GM21423 (cell line): Measurements from ENCODE around the gene DBT.
"Not testable (repeated sequence)": the region's sequence is repeated elsewhere in the genome, so short reads cannot be mapped to it uniquely, and the experiment has no call there.

ENCODE experiments used
- ATAC-seq: cut with Tn5 transposase; IDR thresholded peaks from one replicate; pipeline ENCODE4 v1.9.1; 2021; ENCODE audit warnings: mild to moderate bottlenecking, moderate library complexity; ENCODE audit not compliant: unreplicated experiment

Gene DBT

DNA sequence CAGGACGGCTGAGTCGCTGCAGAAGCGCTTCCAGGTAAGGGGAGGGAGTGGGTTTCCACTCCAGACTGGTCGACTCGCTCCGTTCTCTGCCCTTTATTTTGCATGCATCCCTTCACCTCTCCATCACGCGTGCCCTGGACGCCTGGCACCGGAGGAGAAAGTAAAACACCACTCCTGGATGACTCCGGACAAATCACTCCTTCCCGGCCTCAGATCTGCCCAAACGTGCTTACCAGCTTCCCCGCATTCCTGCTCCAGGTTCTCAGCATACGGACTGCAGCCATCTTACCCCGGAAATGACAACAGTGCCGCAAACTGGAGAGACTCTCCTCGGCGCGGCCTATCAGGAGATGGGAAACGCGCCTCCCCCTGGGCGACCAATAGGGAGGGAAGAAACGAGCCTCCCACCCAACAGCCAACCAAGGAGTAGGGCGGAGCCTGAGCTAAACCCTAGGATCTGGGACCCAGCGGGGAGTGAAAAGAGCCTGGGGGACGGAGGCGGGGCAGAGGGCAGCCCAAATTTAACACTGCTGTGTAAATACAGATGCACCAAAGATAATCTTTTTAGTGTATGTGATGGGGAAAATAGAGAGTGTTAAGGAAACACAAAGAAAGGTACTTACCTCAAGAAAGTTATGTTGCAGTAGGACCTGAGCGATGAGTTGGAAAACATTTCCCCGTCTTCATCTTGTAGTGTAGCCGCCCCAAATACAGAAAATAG, at the start of gene DBT:
TSS of gene DBT (minus strand) at position 298 of the 721 bp plus-strand sequence. CDS start at position 284, 14 bp downstream.
- peak; percentile 100 for ATAC-seq

- no peak for ATAC-seq
Measured at GRCh38 chr1:100298512-100298911, 48.9 kb upstream of the DBT start.

DNA sequence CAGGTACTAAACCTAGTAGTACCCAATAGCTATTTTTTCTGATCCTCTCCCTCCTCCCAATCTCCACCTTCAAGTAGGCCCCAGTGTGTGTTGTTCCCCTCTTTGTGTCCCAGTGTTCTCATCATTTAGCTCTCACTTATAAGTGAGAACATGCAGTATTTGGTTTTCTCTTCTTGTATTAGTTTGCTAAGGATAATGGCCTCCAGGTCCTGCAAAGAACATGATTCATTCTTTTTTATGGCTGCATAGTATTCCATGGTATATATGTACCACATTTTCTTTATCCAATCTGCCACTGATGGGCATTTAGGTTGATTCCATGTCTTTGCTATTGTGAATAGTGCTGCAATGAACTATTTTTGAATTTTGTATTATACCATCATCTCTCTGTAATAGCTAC, 47.4 kb upstream of the DBT start:
- not testable (repeated sequence) for ATAC-seq

- no peak for ATAC-seq
Measured at GRCh38 chr1:100296140-100296539, 46.5 kb upstream of the DBT start.

- ATAC-seq = no peak
Measured at GRCh38 chr1:100292711-100293110, 43.1 kb upstream of the DBT start.

GRCh38 chr1:100290291-100290690, 40.7 kb upstream of the DBT start:
- no peak for ATAC-seq

DNA sequence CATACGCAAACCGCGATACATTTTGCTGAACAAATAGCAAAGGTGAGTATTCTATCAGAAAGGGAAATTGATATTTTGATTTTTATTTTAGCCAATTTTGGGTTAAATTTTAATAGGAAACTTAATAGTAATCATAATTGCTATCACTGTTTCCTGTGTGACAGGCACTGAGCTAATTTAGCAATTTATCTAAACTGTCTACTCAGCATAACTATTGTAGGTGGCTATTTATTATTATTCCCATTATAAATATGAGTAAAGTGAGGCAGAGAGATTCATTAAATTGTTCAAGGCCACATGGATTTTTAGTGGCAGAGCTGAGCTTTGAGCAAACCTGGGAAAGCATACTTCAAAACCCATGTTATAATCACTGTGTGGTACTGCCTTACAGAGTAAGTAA, 37.5 kb upstream of the DBT start:
- no peak for ATAC-seq

- ATAC-seq = no peak
Measured at GRCh38 chr1:100284591-100284990, 35.0 kb upstream of the DBT start.

- no peak for ATAC-seq
Measured at GRCh38 chr1:100279954-100280682, 30.5 kb upstream of the DBT start.

DNA sequence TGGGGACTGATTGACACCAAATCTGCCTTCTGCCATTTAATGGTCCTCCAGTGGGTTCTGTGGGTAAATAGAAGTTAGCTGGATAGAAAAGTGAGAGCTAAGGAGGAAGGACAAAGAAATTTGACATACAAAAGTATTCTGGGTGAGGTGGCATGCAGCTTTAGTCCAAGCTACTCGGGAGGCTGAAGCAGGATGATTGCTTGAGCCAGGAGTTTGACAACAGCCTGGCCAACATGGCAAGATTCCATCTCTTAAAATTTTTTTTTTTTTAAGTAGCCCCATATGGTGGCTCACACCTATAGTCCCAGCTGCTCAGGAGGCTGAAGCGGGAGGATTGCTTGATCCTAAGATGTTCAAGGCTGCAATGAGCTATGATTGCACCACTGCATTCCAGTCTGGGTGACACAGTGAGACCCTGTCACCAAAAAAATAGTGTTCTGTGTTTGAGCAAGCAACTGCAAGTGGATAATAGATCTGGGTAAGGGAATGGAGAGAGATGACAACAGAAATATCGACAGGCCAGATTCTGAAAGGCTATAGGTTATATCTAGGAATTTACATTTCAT, 29.8 kb upstream of the DBT start:
- ATAC-seq = no peak

DNA sequence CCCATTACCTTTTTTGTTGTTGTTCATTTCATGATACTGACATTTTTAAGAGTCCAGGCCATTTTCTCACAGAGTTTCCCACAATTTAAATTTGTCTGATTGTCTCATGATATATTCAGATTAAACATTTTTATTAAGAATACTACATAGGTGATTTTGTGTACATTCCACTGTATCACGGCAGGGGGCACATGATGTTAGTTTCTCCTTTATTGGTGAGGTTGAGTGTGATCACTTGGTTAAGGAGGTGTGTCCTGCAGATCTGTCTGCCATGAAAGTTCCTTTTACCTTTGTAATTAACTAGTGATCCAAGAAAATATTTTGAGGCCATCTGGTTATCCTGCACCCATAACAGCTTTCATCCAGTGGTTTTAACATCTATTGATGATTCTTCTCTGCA, 28.2 kb upstream of the DBT start:
- no peak for ATAC-seq

- no peak for ATAC-seq
Measured at GRCh38 chr1:100268202-100268601, 18.6 kb upstream of the DBT start.

GRCh38 chr1:100267284-100267683, 17.6 kb upstream of the DBT start:
- no peak for ATAC-seq

GRCh38 chr1:100266741-100267140, 17.1 kb upstream of the DBT start:
- ATAC-seq = peak; percentile 17

GRCh38 chr1:100265931-100266740, 16.5 kb upstream of the DBT start, which contains the start of gene RTCA:
Gene RTCA (plus strand): TSS chr1:100266216. CDS start chr1:100266376, 160 bp downstream.
- peak; percentile 98 for ATAC-seq

DNA sequence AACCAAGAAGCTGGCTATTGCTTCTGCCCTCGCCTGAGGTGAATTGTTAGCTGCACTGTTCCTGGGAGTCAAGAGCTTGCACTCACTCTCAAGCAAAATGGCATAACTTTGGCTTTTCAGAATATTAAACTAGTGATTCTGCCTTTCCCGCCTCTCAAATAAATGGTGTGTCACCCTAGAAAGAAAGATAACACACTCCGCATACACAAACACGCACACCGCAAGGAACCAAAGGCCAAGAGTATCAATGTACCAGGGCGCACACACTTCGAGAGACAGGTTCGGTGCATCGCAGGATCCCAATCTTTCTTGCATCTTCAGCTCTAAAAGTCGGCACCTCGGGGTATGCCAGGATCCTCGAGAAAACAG, 15.9 kb upstream of the DBT start:
- ATAC-seq = peak; percentile 25

- not testable (repeated sequence) for ATAC-seq
Measured at GRCh38 chr1:100264081-100264480, 14.4 kb upstream of the DBT start.

- no peak for ATAC-seq
Measured at GRCh38 chr1:100261686-100262085, 12.1 kb upstream of the DBT start.

DNA sequence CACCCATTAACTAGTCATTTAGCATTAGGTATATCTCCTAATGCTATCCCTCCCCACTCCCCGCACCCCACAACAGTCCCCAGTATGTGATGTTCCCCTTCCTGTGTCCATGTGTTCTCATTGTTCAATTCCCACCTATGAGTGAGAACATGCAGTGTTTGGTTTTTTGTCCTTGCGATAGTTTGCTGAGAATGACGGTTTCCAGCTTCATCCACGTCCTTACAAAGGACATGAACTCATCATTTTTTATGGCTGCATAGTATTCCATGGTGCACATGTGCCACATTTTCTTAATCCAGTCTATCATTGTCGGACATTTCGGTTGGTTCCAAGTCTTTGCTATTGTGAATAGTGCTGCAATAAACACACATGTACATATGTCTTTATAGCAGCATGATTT, 8.8 kb upstream of the DBT start:
- not testable (repeated sequence) for ATAC-seq

GRCh38 chr1:100256273-100256672, 6.6 kb upstream of the DBT start:
- ATAC-seq = not testable (repeated sequence)

- ATAC-seq = no peak
Measured at GRCh38 chr1:100253552-100253951, 3.9 kb upstream of the DBT start.
